ENCODE measurements around the gene IKBKE. TPM values are rescaled to one million over a fixed set of nuclear protein-coding genes. Genes with fewer than 3 reads are reported as not detected.
A peak's percentile ranks its signal among the peaks of the same experiment; 100 is the strongest.

IKBKE gene
- total RNA-seq, 1 donor: 13.1 TPM

DNA sequence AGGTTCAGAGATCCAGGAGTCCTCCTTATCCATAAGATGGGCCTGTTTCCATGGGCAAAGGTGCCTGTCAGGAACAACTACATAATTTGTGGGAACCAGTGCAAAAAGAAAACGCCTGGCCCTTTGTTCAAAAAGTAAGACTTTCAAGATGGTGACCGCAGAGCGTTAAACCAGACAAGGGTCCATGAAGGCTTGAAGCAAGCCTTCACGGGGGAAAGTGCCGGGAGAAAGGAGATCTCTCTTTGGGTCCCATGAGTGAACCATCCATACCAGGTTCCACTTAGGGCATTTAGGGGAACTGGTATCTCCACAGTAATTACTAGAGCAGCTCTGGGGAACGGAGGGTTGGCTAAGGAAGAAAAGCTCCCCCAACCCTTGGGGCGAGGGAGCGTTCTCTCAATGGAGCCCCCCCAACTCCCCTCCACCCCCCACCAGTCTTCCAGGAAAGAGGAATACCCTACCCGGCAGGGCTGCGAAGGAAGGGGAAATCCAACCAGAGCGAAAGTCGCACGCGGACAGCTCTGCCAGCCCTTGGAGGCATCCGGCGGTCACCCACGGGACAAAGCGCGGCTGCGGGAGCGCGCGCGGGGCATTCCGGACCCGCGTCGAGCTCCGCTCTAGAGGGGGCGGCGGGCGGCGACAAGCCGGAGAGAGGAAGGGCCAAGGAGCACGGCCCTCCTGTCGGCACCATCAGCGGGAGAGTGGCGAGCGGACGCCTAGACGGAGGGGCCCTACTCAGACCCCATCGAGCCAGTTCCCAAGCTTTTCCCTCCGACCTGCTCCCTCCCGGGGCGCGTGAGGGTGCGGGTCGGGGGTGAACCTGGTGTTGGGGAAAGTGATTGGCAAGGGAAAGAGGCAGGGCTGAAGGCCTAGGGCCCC, 36.4 kb downstream of the IKBKE start:
- H3K27me3 ChIP-seq (ENCODE audit: insufficient read depth, low read length): peaks cover 41% of the 10 kb centered on the region
- no peaks in the 10 kb centered on the region for H3K9me3 ChIP-seq (ENCODE audit: low read depth, low read length)
- peaks cover 56% of the 10 kb centered on the region for H3K4me1 ChIP-seq (ENCODE audit: insufficient read depth, low read length)
- H3K4me3 ChIP-seq (ENCODE audit: low read length): peak overlapping the region; percentile 46

DNA sequence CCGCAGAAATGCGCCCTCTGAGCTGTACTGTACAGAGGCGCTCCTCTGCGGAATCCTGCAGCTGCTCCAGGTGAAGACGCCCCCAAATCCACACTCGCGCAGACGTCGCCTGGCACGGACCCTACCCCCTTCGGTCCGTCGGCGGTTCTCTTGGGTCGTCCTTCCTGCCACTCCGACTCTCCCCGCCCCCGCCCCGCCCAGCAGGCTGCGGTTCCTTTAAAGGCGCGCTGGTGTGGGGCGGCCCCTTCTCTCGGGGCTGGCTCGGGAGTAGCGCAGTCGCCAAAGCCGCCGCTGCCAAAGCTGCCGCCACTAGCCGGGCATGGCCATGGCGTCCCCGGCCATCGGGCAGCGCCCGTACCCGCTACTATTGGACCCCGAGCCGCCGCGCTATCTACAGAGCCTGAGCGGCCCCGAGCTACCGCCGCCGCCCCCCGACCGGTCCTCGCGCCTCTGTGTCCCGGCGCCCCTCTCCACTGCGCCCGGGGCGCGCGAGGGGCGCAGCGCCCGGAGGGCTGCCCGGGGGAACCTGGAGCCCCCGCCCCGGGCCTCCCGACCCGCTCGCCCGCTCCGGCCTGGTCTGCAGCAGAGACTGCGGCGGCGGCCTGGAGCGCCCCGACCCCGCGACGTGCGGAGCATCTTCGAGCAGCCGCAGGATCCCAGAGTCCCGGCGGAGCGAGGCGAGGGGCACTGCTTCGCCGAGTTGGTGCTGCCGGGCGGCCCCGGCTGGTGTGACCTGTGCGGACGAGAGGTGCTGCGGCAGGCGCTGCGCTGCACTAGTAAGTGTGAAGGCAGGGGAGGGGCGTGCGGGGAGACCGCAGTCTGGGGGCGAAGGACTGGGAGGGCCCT, 37.2 kb downstream of the IKBKE start, which contains the start of gene RASSF5:
TSS of gene RASSF5 (plus strand) at position 248 of the 846 bp plus-strand sequence. CDS start at position 320, 72 bp downstream.
- Histone ChIP-seq H3K4me3 (ENCODE audit: low read length) (peak within 1 kb of the TSS; percentile 46), H3K27me3 (ENCODE audit: insufficient read depth, low read length) (peaks cover 41% of the 10 kb centered on the region), H3K4me1 (ENCODE audit: insufficient read depth, low read length) (peaks cover 52% of the 10 kb centered on the region), H3K9me3 (ENCODE audit: low read depth, low read length) (no peaks in the 10 kb centered on the region)

DNA sequence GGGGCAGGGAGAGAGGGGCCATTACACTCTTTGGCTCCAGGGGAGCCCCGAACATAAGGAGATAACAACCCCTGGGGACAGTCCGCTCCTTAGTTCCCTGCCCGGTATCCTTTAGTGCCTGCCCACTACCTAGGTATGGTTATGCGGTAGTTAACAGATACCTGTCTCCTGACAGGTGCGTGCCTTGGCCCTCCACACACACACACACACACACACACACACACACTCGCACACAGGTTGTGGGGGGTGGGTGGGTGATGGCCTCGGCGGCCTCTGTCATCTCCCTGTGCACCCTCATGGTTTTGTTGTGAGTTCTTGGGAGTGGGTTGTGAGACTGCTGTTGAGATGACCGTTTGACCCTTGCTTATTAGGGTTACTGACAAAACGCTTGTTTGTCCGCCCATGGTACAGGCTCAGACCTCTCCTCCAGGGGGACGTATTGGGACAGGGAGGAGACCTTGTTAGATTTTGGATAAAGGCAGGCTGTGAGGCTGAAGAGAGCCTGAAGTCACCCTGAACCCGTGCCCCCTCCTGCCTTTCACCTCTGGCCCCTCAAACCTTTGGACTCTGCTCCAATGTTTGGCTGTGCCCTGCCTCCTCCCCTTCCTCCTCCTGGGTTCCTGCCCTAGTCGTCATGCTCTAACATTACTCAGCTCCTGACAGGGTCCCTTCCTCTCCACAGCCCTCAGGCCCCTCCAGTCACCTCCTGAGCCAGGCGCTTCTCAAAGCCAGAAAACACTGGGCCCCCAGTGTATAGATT, 38.0 kb downstream of the IKBKE start:
- H3K27me3 ChIP-seq (ENCODE audit: insufficient read depth, low read length): peaks cover 41% of the 10 kb centered on the region
- H3K9me3 ChIP-seq (ENCODE audit: low read depth, low read length): no peaks in the 10 kb centered on the region
- no peak overlapping the region for H3K4me3 ChIP-seq (ENCODE audit: low read length)
- H3K4me1 ChIP-seq (ENCODE audit: insufficient read depth, low read length): peaks cover 46% of the 10 kb centered on the region

DNA sequence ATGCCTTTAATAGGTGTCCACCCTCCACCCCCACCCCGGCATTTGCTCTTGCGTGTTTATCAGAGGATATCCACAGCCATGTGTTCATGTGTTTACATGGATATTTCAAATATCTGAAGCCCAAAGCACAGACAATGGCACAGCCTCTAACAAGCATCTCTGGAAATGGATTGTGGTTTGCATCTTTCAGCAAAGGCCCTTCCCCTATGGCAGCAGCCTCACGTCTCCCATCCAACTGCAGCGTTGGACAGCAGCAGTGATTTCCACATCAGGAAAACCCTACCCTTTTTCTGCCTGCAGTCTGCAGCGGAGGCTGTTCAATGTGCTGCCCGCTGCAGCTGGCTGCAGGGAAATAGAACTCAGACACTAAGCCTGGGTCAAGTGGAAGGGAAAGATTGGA, 38.7 kb downstream of the IKBKE start:
- H3K27me3 ChIP-seq (ENCODE audit: insufficient read depth, low read length): peaks cover 41% of the 10 kb centered on the region
- no peak overlapping the region for H3K4me3 ChIP-seq (ENCODE audit: low read length)
- H3K9me3 ChIP-seq (ENCODE audit: low read depth, low read length): no peaks in the 10 kb centered on the region
- H3K4me1 ChIP-seq (ENCODE audit: insufficient read depth, low read length): peaks cover 39% of the 10 kb centered on the region

DNA sequence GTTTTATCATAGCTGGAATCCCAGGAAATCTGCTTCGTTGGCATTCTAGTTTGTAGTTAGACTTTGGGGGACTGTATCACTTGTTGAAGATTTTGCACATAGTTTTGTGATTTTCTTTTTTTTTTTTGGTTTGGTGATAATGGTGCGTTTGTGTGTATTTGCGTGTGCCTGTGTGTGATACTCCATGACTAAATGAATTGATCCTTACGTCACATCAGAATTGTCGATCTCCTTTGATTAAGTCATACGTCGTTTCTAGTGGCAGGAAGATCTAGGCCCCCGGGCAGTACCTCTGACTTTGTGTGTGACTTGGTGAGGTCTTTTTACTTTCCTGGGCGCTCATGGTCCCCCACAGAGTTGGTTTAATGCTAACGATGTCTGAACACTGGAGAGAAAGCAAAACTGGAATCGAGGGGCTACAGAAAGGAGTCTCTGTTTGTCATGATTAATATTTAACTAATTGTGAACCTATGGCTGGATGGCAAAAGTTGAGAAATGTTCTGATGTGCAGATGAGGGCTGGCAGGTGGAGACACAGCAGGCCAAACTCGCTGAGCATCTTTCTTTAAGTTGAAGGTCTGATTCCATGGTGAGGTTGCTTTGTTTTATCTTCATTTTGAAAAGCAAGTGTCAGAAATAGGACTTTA, 39.5 kb downstream of the IKBKE start:
- Histone ChIP-seq H3K27me3 (ENCODE audit: insufficient read depth, low read length) (peaks cover 41% of the 10 kb centered on the region), H3K9me3 (ENCODE audit: low read depth, low read length) (no peaks in the 10 kb centered on the region), H3K4me3 (ENCODE audit: low read length) (no peak overlapping the region), H3K4me1 (ENCODE audit: insufficient read depth, low read length) (peaks cover 39% of the 10 kb centered on the region)

DNA sequence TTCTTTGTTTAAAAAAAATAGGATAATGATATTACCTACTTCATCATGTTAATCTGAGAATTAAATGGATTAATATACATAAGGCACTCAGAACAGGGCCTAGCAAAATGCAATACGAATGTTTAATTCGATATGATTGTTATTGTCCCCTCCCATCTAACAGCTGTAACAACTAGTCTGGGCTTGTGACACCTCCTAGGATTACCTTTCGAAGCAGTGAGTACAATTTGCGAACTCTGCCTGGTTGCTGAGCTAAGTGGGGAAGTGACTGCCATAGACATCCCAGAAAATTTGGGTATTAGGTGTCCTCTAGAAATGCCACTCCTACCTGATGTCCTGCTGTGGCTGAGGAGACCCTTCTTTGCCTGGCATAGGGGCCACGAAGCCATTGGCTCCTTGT, 40.1 kb downstream of the IKBKE start:
- Histone ChIP-seq H3K9me3 (ENCODE audit: low read depth, low read length) (no peaks in the 10 kb centered on the region), H3K27me3 (ENCODE audit: insufficient read depth, low read length) (peaks cover 39% of the 10 kb centered on the region), H3K4me3 (ENCODE audit: low read length) (no peak overlapping the region), H3K4me1 (ENCODE audit: insufficient read depth, low read length) (peaks cover 40% of the 10 kb centered on the region)

DNA sequence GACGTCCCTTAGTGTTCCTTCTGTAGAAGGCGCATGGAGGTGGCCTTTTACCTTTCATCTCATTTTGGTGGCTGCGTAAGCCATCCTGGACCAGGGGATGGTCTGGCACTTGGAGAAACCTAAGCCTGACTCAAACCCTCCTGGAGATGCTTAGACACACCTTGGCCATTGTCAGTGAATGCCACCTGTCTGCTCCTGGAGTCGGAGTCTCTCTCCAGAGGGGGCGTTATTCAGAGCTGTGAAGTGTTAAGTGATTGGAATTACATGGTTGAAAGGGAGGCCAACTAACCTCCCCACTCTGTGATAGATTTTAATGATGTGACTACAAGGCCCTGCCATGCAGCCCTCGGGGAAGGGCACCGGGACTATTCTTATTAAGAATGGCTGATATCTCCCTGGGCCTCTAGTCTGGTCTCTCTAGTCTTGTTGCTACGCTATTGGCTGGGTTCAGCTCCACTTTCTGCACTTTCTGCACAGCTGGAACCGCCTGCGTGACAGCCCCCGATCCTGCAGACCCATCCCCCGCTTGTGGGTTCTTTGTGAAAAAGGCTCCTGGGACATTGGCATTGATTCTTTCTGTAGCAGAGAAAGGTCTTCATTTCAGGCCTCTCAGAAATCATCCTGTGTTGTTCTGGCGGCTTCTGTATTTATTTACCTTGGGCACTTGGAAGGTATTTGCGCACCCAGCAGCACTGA, 41.2 kb downstream of the IKBKE start:
- Histone ChIP-seq H3K9me3 (ENCODE audit: low read depth, low read length) (no peaks in the 10 kb centered on the region), H3K4me3 (ENCODE audit: low read length) (no peak overlapping the region), H3K27me3 (ENCODE audit: insufficient read depth, low read length) (peaks cover 31% of the 10 kb centered on the region), H3K4me1 (ENCODE audit: insufficient read depth, low read length) (peaks cover 42% of the 10 kb centered on the region)

DNA sequence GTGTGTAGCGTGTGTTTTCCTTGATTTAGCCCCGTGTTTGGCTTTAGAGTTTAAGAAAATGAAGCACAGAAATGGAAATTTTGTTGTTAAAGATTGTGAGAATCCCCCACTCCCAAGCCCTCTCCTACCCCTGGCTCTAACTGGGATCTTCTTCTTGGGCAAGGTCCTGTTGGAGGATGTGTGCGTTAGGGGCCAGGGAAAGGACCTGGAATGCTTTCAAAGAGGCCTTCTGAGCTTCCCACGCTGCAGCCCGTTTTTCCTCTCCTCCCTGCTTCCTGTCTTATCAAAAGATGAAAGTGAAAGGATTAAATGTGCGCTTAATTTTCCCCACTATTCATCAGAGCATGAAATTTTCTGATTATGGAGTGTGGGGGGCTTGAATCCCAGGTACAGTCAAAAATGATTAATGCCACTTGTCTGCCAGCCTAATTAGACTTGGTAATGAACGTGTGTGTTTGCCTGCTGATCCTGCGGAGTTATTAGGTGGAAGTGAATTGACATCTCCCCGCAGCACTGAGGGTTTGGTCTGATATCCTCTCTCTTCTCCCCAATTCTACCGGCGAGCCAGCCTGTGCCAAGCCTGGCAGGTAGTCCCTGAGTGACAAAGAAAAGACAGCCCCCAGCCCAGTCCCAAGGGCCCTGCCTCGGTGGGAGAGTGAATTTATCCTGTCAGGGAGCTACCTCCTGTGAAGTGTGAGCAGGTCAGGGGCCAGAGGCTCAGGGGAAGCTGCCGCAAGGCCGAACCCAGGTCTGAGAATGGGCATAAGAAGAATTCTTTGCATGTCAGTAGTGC, 42.0 kb downstream of the IKBKE start:
- Histone ChIP-seq H3K4me1 (ENCODE audit: insufficient read depth, low read length) (peaks cover 42% of the 10 kb centered on the region), H3K4me3 (ENCODE audit: low read length) (no peak overlapping the region), H3K27me3 (ENCODE audit: insufficient read depth, low read length) (peaks cover 31% of the 10 kb centered on the region), H3K9me3 (ENCODE audit: low read depth, low read length) (no peaks in the 10 kb centered on the region)

DNA sequence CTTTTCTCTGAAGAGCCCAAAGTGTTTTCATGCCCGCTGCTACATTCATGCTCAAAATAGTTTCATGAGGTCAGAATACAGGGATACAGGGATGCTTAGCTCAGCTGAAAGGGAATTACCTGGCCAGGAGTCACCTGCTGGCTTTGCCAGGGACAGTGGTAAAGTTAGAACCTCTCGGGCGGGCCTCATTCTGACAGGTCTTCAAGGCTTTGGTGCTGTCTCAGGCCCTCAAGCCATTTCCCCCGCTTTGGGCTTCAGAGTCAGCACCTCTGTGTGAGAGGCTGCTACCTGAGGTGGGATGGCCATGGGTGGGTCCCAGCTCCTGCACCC, 42.5 kb downstream of the IKBKE start:
- Histone ChIP-seq H3K9me3 (ENCODE audit: low read depth, low read length) (no peaks in the 10 kb centered on the region), H3K27me3 (ENCODE audit: insufficient read depth, low read length) (peaks cover 30% of the 10 kb centered on the region), H3K4me1 (ENCODE audit: insufficient read depth, low read length) (peaks cover 38% of the 10 kb centered on the region), H3K4me3 (ENCODE audit: low read length) (no peak overlapping the region)

DNA sequence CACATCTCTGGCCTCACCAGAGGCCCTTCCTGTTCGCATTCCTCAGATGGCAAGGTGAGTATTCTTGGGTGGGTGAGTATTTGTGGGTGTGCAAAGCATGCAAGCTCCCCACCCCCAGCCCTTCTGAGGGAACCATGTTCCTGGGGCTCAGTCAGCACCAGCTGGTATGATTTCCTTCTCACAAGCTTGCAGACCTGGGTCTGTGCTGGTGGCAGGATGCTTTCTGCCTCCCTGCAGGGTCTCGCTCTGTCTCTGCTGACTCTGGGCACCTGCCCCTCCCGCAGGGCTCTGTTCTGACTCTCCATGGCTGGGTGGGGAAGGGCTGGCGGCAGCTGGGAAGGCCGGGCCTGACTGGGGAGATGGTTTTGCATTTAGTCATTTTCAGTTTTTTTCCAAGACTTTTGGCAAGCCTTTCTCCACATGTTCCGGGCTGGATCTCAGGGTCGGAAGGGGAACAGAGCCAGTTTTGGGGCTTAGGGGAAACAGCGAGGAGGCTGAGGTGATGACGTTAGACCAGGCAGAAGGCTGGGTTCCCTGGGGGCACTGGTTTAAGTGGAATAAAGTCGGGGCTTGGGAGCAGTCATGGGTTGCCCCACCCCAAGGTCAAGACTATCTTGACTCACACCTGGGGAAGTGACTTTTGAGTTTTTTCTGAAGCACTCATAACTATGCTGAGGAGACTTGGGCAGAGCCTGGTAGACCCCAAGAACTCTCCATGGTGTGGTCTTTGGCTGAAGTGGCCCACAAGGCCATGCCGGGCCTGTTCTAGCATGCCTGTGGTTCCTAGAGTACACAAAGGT, 43.2 kb downstream of the IKBKE start:
- Histone ChIP-seq H3K4me3 (ENCODE audit: low read length) (no peak overlapping the region), H3K9me3 (ENCODE audit: low read depth, low read length) (no peaks in the 10 kb centered on the region), H3K27me3 (ENCODE audit: insufficient read depth, low read length) (peaks cover 23% of the 10 kb centered on the region), H3K4me1 (ENCODE audit: insufficient read depth, low read length) (peaks cover 32% of the 10 kb centered on the region)

DNA sequence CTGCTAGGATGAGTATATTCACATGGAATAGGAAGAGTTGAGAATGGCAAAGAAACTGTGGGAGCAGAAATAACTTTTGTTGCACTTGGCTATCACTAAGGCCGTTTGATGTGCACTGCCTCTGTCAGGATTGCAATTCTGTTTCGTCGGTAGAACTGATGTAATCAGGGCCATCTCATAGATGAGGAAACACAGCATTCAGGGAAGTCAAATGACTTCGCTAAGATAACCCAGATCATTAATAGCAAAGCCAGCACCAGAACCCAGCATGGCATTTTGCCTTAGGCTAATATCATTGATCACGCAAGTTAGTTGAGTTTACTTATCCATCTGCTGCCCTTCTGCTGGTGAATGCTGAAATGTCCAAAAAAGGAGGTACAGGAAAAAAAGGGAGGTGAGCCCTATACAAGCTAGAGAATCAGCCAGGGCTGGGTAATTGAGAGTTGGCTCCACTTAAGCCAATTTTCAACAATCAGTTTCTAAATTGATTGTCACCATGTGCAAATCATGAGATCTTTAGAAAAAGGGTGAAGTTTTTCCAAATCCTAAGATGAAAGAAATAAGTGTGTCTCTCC, 44.6 kb downstream of the IKBKE start:
- no peak overlapping the region for H3K4me3 ChIP-seq (ENCODE audit: low read length)
- peaks cover 9% of the 10 kb centered on the region for H3K27me3 ChIP-seq (ENCODE audit: insufficient read depth, low read length)
- no peaks in the 10 kb centered on the region for H3K9me3 ChIP-seq (ENCODE audit: low read depth, low read length)
- peaks cover 32% of the 10 kb centered on the region for H3K4me1 ChIP-seq (ENCODE audit: insufficient read depth, low read length)

DNA sequence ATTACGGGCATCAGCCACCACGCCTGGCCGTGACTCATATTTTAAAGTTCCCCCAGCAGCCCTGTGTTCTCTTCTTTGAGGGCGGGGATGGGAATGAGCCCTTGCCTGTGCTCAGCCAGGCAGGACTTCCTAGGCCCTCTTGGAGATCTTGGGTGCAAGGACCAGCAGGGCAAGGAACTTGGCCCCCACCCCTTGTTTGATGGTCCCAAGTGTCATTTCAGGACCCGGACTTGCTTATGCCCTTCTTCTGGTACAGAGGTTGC, 46.4 kb downstream of the IKBKE start:
- Histone ChIP-seq H3K4me3 (ENCODE audit: low read length) (no peak overlapping the region), H3K4me1 (ENCODE audit: insufficient read depth, low read length) (peaks cover 32% of the 10 kb centered on the region), H3K9me3 (ENCODE audit: low read depth, low read length) (no peaks in the 10 kb centered on the region), H3K27me3 (ENCODE audit: insufficient read depth, low read length) (no peaks in the 10 kb centered on the region)

DNA sequence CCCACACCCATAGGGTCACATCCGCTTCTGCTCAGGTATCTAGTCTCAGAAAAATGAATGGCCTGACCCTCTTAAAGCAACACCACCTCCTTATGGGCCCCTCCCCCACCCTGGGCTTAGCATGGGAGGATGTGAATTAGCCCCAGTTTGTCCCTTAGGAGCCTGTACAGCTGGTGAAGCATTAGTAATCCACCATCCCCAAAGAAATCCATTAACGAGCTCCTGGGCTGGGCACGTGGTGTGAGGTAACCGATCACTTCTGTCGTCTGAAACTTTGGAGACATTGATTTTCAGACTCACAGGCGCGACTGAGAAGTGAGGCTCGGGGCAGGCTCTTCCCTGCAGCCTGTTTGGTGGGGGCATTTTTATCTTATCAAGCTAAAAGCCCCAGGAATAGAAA, 47.5 kb downstream of the IKBKE start:
- Histone ChIP-seq H3K4me1 (ENCODE audit: insufficient read depth, low read length) (peaks cover 32% of the 10 kb centered on the region), H3K9me3 (ENCODE audit: low read depth, low read length) (no peaks in the 10 kb centered on the region), H3K27me3 (ENCODE audit: insufficient read depth, low read length) (no peaks in the 10 kb centered on the region), H3K4me3 (ENCODE audit: low read length) (no peak overlapping the region)
